GM18867 (cell line): ENCODE data around the gene MAP4K1.

Experiments used
- ATAC-seq: cut with Tn5 transposase; IDR thresholded peaks from one replicate; pipeline ENCODE4 v1.9.1; 2021; ENCODE audit warnings: mild to moderate bottlenecking, moderate library complexity; ENCODE audit not compliant: unreplicated experiment

MAP4K1 gene

DNA sequence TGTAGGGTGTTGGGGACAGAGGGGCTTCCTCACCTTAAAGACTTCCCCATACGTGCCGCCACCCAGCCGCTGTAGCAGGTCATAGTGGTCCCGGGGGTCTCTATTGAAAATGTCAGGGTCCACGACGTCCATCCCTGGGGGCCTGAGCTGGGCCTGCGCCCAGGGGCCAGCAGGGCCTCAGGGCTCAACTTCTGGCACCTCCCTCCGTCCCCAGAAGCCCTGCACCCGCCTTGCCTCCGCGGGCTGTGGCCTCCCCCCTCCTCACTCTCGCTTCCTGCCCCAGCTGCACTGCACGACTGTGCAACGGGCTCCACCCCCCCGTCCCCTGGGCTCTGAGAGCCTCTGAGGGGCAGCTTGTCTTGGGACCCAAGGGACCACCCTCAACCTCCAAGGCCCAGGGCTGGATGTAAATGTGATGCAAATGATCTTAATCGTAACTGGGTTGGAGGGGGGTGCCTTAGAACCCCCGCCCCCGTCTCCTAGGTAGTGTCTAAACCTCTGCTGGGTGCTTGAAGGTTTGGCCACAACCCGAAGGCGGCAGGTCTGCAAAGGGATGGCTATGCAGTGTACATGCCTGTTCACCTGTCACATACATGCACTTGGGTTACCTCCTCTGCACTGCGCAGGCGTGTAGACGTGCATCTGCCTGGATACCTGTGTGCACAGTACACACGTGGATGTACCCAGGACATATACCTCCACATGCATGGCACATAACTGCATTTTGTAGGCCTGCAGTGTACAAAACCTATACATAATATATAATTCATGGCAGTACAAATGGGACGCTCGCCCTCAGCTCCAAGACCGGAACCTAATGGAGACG is at the start of gene MAP4K1:
MAP4K1 (minus strand) TSS at position 190 of the 826 bp plus-strand sequence; CDS start at position 132, 58 bp downstream.
- peak; percentile 61 for ATAC-seq

DNA sequence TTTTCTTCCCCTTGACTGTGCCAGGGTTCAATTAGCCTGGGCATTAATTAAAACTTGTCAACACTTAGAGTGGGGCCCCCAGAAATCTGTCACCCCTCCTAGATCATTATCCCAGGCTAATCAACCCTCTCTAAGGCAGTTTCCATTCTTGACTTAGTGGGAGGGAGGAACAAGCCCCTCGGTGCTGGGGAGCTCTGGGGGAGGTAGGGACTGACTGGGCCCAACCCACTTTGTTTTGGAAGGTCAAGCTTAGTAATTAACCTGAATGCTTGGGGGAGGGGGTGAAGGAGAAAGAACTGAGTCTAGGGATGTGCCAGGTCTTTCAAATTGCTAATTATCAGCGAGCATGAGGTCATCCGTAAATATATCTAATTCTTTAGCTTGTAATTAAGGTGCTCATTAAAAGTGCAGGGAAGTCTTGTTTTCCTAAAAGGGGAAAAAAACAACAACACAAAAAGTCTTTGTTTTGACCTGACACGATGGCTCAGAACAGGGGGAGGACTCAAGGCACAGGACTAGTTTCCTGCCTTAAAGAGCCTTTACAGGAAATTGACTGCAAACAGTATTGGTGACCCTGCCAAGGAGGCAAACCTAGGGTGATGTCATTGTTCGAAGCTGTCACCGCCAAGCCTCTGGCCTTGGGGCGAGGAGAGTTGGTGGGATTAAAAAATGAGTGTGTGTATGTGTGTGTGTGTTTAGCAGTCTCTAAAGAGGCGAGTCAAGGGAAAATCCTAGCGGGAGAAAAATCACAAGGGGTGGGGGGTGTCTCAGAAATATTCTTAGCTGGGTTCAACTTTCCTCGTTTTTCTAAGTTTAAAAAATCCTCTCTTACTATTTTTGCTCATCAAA is 49.1 kb upstream of the MAP4K1 start:
- peak; percentile 55 for ATAC-seq

- ATAC-seq = no peak
Measured at GRCh38 chr19:38665950-38666662, 48.4 kb upstream of the MAP4K1 start.

DNA sequence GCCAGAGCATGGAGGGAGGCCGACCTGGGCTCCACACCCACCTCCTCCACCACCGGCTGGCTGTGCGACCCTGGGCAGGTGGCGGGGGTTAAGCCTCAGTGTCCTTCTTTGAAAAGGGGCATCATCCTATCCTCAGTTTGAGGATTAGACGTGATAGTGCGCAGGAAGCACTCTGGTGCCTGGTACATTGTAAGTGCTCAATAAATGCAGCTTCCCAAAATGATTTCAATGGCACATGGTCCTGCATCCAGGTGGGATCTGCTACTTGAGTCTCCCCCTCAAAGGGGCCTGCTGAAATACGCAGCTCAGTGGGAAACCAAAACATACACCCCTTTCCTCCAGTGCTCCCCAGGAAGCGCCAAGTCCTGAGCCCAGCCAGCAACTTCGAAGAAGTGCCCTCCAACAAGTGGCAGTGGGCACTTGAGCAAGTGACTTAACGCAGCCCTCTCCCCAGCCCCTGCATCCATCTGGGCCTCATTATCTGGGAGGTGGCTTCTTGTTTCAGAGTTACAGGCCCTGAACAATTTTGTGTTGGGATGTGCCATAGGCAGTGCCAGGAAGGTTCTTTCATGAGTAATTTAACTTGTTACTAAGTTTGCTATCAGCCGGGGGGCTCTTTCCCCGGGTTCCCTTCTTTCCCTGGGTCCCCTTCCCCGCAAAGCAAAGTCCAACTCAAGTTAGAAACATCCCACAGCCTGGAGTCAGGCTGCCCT is 47.6 kb upstream of the MAP4K1 start:
- no peak for ATAC-seq

DNA sequence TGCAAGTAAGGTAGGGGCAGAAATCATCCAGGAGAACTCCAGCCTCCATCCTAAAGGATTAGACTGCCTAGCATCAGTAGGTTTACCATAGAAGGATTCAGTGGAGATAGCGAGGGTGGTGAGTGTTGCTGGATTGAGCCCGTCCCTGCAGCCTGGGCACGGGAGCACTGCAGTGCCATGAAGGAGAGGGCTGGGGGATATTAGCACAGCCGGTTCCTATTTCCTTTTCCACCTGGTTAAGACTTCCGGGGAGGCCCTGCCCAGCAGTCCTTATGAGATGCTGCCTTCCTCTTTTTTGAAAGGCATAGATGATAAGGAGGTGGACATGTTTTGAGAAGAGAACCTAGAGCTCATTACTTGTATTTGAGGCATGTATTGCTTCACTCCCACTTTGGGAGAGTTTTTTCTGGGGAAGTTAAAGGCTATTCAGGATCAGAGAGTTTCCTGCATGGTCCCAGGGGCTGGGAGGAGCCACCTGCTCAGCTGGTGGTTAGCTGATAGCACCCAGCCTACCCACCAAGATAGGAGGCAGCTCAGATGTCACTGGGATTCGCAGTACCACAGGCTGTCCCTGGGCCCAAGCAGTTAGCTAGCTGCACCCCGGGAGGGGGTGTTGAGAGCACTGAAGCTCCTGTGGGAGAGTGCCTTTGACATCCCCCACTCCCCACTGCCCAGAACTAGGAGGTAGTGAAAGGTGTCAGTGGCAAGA is 46.9 kb upstream of the MAP4K1 start:
- ATAC-seq = no peak

- ATAC-seq = no peak
Measured at GRCh38 chr19:38663957-38664502, 46.3 kb upstream of the MAP4K1 start.

GRCh38 chr19:38663156-38663651 is 45.5 kb upstream of the MAP4K1 start:
- no peak for ATAC-seq

GRCh38 chr19:38662537-38663155 is 44.9 kb upstream of the MAP4K1 start:
- no peak for ATAC-seq

DNA sequence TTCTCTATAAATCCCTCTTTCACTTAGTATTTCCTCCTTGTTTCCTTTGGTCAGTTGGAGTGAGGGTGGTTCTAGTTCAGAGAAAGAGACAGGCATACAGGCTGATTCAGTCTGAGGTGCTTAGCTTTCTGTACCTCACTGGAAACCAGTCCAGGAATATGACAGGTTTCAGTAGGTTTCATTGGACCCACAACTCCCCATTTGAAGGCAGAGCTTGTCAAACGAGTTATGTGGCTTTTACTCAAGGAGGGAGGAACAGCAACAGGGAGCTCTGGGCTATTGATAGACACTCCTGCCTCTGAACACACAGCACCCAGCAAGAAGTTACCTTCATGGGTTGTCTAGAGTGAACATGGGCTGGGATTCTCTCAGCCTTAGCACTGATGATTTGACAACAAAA is 44.2 kb upstream of the MAP4K1 start:
- ATAC-seq = no peak

GRCh38 chr19:38661136-38661535 is 43.4 kb upstream of the MAP4K1 start:
- no peak for ATAC-seq

GRCh38 chr19:38660724-38661123 is 43.0 kb upstream of the MAP4K1 start:
- no peak for ATAC-seq

DNA sequence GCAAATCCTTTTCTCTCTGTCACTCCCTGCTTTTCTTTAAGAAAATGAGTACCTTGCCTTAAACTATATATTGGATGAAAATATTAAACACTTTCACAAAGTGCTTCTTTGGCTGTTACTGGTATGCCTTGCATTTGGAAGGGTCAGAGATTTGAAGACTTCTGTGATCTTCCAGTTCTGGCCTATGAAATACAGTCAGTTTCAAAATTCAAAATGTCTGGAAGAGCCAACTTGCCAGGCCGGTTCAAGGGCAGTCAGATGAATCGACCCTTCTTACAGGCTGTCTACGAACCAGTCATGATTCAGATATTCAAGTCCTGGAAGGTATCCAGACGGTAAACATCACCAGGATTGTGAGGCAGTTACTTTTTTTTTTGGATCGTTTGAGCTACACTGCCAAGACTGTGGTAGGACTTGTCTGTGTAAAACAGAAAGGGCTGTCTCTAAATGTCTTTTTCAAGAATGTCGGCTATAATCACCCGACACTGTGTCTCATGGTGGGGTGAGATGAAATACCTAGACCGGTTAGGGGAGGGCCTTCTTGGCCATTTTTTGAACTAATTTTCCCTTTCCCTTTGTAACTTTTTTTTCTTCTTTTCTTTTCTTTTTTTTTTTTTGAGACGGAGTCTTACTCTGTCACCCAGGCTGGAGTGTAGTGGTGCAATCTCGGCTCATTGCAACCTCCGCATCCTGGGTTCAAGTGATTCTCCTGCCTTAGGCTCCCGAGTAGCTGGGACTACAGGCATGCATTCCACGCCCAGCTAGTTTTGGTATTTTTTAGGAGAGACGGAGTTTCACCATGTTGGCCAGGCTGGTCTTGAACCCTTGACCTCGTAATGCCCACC is 40.9 kb upstream of the MAP4K1 start:
- no peak for ATAC-seq

DNA sequence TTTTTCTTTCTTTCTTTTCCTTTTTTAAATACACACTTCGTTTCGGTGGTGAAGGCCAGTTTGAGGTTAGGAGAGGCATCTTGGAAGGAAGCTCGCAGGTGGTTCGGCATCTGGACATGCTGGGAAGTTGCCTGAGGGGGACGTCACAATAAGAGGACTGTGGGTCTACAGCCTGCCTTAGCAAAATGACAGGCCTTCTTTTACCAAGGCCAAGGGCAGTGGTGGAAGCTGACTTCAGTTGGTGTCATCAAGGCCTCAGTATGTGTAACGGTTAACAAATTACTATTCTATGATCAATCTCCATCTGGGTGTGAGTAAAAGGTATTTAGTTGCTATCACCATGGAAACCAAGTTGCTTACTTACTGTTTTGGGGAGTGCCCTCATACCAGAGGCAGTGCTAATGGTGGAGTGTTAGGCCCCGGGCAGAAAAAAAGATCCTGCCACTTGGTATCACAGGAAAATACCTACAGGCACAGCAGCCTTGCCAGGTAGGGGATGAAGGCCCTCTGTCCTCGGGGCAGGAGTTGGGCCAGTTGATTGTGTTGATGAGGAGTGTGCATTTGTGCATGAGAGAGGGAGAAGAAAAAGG is 40.0 kb upstream of the MAP4K1 start:
- no peak for ATAC-seq

DNA sequence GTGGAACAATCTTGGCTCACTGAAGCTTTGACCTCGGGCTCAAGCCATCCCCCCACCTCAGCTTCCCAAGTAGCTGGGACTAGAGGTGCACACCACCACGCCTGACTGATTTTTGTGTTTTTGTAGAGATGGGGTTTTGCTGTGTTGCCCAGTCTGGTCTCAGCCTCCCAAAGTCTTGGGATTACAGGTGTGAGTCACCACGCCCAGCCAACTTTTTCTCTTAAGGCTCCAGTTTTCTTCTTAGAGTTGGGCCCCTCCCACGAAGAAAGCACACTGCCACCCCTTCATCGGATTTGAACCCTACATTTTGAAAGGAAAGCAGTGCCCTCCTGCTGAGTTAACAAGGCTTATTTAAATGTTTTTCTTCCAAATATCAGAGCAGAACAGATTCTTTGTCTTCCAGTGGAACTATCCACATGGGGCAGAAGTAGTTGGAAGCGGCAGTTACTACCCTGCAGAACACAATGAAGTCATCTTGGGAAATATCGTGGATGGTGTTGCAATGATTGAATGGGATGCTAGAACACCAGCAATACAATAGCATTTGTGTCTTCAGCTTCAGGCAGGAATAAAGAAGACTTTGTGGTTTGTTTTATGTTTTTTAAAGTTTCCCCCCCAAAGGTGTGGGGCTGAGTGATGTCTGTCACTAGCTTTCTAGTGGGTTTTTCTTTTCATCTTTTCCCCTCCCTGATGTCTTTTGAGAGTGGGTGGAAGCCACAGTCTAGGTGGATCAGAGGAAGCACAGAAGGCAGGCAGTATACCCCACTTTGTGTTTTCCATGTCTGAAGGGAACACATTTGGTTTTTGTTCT is 38.6 kb upstream of the MAP4K1 start:
- no peak for ATAC-seq

DNA sequence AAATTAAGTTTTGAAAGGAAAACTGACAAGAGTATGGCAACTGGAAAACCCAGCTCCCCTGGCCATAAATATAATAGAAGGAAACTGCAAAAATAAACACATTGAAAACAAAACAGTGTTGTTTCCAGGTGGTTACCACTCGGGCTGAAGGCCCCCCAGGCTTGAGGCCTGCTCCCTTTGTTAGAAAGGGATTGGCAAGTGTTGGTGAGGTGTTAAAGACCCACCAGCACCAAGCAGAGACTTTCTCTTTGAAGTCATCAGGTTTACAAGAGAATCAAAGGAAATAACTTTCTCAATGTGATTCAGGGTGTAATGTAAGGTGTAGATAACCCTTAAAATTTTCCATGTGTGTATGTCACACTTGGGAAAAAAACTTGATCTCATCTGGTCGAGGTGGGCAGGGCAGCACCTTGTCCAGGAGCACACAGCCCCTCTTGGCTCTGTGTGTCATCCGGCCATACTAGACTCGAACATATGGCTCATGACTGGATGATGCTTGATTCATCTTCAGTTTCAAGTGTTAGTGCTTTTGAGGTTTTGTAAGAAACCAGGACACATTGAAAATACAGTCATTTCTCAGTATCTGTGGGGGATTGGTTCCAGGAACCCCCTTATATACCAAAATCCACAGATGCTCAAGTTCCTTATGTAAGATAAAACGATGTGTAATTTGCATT is 37.5 kb upstream of the MAP4K1 start:
- no peak for ATAC-seq

- no peak for ATAC-seq
Measured at GRCh38 chr19:38654628-38655055, 36.9 kb upstream of the MAP4K1 start.
